OCI-LY1 (cell line): ENCODE results near the gene CCDC91.

Source experiments
- EZH2 ChIP-seq: fragments of 200-600 bp; sonication (generic), shearing (Covaris generic); IDR thresholded peaks from 2 replicates; pipeline ENCODE4 v1.8.0; 2017; ENCODE audit warnings: borderline replicate concordance, mixed run types, mild to moderate bottlenecking, antibody characterized with exemption, low read length, moderate library complexity, mixed read lengths
- TF ChIP-seq, protein P1 (sequence below): fragments of 200-600 bp; sonication (generic), shearing (Covaris generic); IDR thresholded peaks from 2 replicates; pipeline ENCODE4 v1.5.1; 2017; ENCODE audit warnings: mild to moderate bottlenecking, antibody characterized with exemption, low read length, moderate library complexity, mixed read lengths

DNA sequence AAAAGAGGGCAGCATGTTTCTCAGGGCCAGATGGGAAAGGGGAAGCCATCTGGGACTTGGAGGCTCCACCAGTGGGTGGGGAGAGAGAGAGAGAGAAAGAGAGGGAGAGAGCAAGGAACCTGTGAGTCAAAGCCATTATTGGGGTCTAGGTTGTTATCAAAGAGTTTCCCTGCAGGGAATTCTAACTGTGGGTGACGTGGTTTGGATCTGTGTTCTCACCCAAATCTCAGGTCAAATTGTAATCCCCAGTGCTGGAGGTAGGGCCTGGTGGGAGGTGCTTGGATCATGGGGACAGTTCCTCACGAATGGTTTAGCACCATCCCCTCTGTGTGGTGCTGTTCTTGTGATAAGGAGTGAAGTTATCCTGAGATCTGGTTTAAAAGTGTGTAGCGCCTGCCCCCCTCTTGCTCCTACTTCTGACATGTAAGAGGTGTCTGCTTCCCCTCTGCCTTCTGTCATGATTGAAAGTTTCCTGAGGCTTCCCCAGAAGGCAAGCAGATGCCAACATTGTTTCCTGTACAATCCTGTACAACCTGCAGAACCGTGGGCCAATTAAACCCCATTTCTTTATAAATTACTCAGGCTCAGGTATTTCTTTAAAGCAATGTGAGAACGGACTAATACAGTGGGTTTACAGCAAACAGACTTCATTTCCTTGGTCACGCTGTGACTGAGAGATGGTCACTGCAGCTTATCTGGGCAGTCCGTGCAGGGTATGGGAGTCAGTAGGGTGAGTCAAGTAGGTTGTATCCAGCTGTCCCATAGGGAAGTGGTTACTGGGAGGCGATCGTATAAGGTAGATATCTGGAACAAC lies 52.4 kb downstream of the CCDC91 start:
- TF ChIP-seq, protein P1, sequence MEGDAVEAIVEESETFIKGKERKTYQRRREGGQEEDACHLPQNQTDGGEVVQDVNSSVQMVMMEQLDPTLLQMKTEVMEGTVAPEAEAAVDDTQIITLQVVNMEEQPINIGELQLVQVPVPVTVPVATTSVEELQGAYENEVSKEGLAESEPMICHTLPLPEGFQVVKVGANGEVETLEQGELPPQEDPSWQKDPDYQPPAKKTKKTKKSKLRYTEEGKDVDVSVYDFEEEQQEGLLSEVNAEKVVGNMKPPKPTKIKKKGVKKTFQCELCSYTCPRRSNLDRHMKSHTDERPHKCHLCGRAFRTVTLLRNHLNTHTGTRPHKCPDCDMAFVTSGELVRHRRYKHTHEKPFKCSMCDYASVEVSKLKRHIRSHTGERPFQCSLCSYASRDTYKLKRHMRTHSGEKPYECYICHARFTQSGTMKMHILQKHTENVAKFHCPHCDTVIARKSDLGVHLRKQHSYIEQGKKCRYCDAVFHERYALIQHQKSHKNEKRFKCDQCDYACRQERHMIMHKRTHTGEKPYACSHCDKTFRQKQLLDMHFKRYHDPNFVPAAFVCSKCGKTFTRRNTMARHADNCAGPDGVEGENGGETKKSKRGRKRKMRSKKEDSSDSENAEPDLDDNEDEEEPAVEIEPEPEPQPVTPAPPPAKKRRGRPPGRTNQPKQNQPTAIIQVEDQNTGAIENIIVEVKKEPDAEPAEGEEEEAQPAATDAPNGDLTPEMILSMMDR: no peak
- TF ChIP-seq EZH2: no peak
